PFSK-1 (cell line): ENCODE measurements around the gene ANKS1B.

Experiments
- FOXP2 ChIP-seq: optimal IDR thresholded peaks from 2 replicates; pipeline ENCODE3; 2011; ENCODE audit warnings: borderline replicate concordance, control low read depth, inconsistent platforms; ENCODE audit not compliant: insufficient read depth; ENCODE audit errors: extremely low read length, extremely low read depth
- POLR2AphosphoS5 ChIP-seq: IDR thresholded peaks from 2 replicates; pipeline ENCODE4 v1.6.1; 2012; ENCODE audit warnings: low read depth, mild to moderate bottlenecking, control low read depth, low read length, moderate library complexity
- REST ChIP-seq, 2 experiments: IDR thresholded peaks; 2 replicates each; pipeline versions ENCODE4 v1.6.1 to v1.8.0; 2011 to 2012; ENCODE audit warnings: low read depth in 2 of 2, low read length in 2 of 2, control low read depth in 1 of 2, inconsistent platforms in 1 of 2, mild to moderate bottlenecking in 1 of 2, moderate library complexity in 1 of 2; ENCODE audit not compliant: insufficient read depth in 1 of 2
- SIN3A ChIP-seq: IDR thresholded peaks from 2 replicates; pipeline ENCODE4 v1.6.1; 2012; ENCODE audit warnings: mild to moderate bottlenecking, low read length, moderate library complexity, borderline replicate concordance; ENCODE audit not compliant: insufficient read depth
- TAF1 ChIP-seq: IDR thresholded peaks from 2 replicates; pipeline ENCODE4 v1.6.1; 2012; ENCODE audit warnings: low read length, control low read depth, borderline replicate concordance; ENCODE audit not compliant: insufficient read depth

Gene ANKS1B

GRCh38 chr12:98807187-98807586, 1177.5 kb downstream of the ANKS1B start:
- no peak for TF ChIP-seq SIN3A
- TF ChIP-seq REST (IDR thresholded peaks at IDR 0.05; ENCODE audit: insufficient read depth in 1 of 2, low read depth in 2 of 2, low read length in 2 of 2) = no peak

GRCh38 chr12:98803468-98804209, 1181.1 kb downstream of the ANKS1B start:
- TF ChIP-seq TAF1 = no peak

GRCh38 chr12:98799822-98800221, 1184.9 kb downstream of the ANKS1B start:
- TF ChIP-seq REST (IDR thresholded peaks at IDR 0.05; ENCODE audit: insufficient read depth in 1 of 2, low read depth in 2 of 2, low read length in 2 of 2) (no peak), TAF1 (no peak), SIN3A (no peak), POLR2AphosphoS5 (no peak), FOXP2 (no peak)

- TF ChIP-seq POLR2AphosphoS5 = no peak
- no peak for TF ChIP-seq TAF1
- no peak for TF ChIP-seq REST (IDR thresholded peaks at IDR 0.05; ENCODE audit: insufficient read depth in 1 of 2, low read depth in 2 of 2, low read length in 2 of 2)
- no peak for TF ChIP-seq SIN3A
- no peak for TF ChIP-seq FOXP2
These were observed 1185.5 kb downstream of the ANKS1B start for GRCh38 chr12:98799146-98799810.

- no peak for TF ChIP-seq FOXP2
- TF ChIP-seq POLR2AphosphoS5 = no peak
- TF ChIP-seq TAF1 = no peak
- no peak for TF ChIP-seq SIN3A
- no peak for TF ChIP-seq REST (IDR thresholded peaks at IDR 0.05; ENCODE audit: insufficient read depth in 1 of 2, low read depth in 2 of 2, low read length in 2 of 2)
These were observed 1187.5 kb downstream of the ANKS1B start for GRCh38 chr12:98797200-98797599.
